ENCODE data around the gene STX7.

DNA sequence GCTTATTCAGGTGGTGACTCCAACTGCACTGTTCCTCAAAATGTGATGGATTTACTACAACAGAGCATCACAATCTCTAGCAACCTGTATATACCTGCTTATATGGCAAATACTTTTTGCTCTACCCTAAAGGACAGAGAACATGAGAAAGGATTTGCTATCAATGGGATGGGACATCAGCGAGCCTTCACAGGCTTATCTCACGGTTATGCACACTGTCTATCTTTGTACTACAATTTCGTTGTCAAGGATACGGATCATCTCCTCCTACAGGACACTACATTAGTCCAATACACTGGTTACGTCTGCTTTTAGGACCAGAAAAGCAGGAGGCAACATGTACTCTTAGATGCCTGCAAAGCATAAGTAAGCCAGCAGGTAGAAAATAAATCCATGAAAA lies 34.2 kb downstream of the STX7 start:
- TF ChIP-seq, protein P1, sequence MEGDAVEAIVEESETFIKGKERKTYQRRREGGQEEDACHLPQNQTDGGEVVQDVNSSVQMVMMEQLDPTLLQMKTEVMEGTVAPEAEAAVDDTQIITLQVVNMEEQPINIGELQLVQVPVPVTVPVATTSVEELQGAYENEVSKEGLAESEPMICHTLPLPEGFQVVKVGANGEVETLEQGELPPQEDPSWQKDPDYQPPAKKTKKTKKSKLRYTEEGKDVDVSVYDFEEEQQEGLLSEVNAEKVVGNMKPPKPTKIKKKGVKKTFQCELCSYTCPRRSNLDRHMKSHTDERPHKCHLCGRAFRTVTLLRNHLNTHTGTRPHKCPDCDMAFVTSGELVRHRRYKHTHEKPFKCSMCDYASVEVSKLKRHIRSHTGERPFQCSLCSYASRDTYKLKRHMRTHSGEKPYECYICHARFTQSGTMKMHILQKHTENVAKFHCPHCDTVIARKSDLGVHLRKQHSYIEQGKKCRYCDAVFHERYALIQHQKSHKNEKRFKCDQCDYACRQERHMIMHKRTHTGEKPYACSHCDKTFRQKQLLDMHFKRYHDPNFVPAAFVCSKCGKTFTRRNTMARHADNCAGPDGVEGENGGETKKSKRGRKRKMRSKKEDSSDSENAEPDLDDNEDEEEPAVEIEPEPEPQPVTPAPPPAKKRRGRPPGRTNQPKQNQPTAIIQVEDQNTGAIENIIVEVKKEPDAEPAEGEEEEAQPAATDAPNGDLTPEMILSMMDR (tag by site-specific recombination; IDR thresholded peaks at IDR 0.05), result no peak
- TF ChIP-seq, protein P2, sequence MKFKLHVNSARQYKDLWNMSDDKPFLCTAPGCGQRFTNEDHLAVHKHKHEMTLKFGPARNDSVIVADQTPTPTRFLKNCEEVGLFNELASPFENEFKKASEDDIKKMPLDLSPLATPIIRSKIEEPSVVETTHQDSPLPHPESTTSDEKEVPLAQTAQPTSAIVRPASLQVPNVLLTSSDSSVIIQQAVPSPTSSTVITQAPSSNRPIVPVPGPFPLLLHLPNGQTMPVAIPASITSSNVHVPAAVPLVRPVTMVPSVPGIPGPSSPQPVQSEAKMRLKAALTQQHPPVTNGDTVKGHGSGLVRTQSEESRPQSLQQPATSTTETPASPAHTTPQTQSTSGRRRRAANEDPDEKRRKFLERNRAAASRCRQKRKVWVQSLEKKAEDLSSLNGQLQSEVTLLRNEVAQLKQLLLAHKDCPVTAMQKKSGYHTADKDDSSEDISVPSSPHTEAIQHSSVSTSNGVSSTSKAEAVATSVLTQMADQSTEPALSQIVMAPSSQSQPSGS (tag by site-specific recombination; IDR thresholded peaks at IDR 0.05; ENCODE audit: low read depth), result no peak
- TF ChIP-seq MEIS1 (CRISPR knock-in tag; IDR thresholded peaks at IDR 0.05; ENCODE audit: borderline replicate concordance), result no peak
- TF ChIP-seq, protein P3, sequence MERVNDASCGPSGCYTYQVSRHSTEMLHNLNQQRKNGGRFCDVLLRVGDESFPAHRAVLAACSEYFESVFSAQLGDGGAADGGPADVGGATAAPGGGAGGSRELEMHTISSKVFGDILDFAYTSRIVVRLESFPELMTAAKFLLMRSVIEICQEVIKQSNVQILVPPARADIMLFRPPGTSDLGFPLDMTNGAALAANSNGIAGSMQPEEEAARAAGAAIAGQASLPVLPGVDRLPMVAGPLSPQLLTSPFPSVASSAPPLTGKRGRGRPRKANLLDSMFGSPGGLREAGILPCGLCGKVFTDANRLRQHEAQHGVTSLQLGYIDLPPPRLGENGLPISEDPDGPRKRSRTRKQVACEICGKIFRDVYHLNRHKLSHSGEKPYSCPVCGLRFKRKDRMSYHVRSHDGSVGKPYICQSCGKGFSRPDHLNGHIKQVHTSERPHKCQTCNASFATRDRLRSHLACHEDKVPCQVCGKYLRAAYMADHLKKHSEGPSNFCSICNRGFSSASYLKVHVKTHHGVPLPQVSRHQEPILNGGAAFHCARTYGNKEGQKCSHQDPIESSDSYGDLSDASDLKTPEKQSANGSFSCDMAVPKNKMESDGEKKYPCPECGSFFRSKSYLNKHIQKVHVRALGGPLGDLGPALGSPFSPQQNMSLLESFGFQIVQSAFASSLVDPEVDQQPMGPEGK (tag by site-specific recombination; IDR thresholded peaks at IDR 0.05), result no peak
- TF ChIP-seq, protein P4, sequence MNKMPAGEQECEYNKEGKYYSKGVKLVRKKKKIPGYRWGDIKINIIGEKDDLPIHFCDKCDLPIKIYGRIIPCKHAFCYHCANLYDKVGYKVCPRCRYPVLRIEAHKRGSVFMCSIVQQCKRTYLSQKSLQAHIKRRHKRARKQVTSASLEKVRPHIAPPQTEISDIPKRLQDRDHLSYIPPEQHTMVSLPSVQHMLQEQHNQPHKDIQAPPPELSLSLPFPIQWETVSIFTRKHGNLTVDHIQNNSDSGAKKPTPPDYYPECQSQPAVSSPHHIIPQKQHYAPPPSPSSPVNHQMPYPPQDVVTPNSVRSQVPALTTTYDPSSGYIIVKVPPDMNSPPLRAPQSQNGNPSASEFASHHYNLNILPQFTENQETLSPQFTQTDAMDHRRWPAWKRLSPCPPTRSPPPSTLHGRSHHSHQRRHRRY (tag by site-specific recombination; IDR thresholded peaks at IDR 0.05), result no peak
- no peak for TF ChIP-seq ZNF114 (tag by site-specific recombination; IDR thresholded peaks at IDR 0.05)
- TF ChIP-seq, protein P5, sequence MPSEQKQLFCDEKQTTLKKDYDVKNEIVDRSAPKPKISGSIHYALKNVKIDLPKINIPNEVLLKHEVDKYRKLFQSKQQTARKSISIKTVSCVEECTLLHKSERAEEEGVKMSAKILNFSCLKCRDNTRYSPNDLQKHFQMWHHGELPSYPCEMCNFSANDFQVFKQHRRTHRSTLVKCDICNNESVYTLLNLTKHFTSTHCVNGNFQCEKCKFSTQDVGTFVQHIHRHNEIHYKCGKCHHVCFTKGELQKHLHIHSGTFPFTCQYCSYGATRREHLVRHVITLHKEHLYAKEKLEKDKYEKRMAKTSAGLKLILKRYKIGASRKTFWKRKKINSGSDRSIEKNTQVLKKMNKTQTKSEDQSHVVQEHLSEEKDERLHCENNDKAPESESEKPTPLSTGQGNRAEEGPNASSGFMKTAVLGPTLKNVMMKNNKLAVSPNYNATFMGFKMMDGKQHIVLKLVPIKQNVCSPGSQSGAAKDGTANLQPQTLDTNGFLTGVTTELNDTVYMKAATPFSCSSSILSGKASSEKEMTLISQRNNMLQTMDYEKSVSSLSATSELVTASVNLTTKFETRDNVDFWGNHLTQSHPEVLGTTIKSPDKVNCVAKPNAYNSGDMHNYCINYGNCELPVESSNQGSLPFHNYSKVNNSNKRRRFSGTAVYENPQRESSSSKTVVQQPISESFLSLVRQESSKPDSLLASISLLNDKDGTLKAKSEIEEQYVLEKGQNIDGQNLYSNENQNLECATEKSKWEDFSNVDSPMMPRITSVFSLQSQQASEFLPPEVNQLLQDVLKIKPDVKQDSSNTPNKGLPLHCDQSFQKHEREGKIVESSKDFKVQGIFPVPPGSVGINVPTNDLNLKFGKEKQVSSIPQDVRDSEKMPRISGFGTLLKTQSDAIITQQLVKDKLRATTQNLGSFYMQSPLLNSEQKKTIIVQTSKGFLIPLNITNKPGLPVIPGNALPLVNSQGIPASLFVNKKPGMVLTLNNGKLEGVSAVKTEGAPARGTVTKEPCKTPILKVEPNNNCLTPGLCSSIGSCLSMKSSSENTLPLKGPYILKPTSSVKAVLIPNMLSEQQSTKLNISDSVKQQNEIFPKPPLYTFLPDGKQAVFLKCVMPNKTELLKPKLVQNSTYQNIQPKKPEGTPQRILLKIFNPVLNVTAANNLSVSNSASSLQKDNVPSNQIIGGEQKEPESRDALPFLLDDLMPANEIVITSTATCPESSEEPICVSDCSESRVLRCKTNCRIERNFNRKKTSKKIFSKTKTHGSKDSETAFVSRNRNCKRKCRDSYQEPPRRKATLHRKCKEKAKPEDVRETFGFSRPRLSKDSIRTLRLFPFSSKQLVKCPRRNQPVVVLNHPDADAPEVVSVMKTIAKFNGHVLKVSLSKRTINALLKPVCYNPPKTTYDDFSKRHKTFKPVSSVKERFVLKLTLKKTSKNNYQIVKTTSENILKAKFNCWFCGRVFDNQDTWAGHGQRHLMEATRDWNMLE (tag by site-specific recombination; conservative IDR thresholded peaks at IDR 0.05; ENCODE audit: low read depth), result no peak
- TF ChIP-seq, protein P6, sequence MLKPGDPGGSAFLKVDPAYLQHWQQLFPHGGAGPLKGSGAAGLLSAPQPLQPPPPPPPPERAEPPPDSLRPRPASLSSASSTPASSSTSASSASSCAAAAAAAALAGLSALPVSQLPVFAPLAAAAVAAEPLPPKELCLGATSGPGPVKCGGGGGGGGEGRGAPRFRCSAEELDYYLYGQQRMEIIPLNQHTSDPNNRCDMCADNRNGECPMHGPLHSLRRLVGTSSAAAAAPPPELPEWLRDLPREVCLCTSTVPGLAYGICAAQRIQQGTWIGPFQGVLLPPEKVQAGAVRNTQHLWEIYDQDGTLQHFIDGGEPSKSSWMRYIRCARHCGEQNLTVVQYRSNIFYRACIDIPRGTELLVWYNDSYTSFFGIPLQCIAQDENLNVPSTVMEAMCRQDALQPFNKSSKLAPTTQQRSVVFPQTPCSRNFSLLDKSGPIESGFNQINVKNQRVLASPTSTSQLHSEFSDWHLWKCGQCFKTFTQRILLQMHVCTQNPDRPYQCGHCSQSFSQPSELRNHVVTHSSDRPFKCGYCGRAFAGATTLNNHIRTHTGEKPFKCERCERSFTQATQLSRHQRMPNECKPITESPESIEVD (tag by site-specific recombination; IDR thresholded peaks at IDR 0.05), result no peak
- TF ChIP-seq ZNF830 (tag by site-specific recombination; IDR thresholded peaks at IDR 0.05; ENCODE audit: low read depth), result no peak
